GM12801 (cell line): Measurements from ENCODE around the gene BACH1.

Experiments
- TF ChIP-seq, protein P1 (sequence below): IDR thresholded peaks from one replicate; pipeline ENCODE4 v1.5.1; 2011; ENCODE audit warnings: control low read depth; ENCODE audit not compliant: insufficient read length; ENCODE audit errors: extremely low read depth

BACH1 gene

DNA sequence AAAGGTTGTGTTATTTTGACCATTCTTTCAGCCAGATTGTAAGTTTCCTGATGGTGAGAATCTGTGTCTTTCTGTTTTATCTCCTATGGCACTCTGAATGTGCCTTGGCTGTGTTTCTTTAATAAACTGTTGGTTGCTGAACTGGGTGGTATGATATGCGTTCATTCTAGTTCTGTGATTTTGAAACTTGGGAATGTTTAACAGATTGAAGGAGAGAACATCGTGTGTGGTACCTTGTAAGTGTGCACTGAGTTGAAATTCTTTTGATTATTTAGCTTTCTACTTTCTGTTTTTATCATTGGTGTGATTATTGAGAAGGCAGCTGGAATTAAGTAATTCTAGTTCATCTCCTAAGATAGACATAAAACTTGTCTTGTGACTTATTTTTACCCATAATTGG lies 4.6 kb downstream of the BACH1 start:
- TF ChIP-seq, protein P1, sequence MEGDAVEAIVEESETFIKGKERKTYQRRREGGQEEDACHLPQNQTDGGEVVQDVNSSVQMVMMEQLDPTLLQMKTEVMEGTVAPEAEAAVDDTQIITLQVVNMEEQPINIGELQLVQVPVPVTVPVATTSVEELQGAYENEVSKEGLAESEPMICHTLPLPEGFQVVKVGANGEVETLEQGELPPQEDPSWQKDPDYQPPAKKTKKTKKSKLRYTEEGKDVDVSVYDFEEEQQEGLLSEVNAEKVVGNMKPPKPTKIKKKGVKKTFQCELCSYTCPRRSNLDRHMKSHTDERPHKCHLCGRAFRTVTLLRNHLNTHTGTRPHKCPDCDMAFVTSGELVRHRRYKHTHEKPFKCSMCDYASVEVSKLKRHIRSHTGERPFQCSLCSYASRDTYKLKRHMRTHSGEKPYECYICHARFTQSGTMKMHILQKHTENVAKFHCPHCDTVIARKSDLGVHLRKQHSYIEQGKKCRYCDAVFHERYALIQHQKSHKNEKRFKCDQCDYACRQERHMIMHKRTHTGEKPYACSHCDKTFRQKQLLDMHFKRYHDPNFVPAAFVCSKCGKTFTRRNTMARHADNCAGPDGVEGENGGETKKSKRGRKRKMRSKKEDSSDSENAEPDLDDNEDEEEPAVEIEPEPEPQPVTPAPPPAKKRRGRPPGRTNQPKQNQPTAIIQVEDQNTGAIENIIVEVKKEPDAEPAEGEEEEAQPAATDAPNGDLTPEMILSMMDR, result no peak

DNA sequence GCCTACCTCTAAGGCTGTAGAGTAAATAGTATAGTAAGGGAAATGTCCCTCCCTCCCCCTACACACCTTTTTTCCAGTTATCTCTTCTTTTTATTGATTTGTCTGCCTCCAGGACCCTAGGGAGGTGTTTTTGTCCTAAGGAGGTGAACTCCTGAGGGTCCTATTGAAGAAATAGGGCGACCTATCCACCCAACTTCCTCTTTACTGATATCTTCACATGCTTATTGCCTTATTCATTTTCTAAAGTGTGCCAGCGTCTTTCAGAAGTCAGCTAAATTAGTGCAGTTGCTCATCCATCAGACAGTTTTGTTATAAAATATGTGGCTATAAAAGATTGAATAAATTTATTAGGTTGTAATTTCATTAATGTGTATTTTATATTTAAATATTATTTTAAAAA lies 5.9 kb downstream of the BACH1 start:
- TF ChIP-seq, protein P1, result no peak

DNA sequence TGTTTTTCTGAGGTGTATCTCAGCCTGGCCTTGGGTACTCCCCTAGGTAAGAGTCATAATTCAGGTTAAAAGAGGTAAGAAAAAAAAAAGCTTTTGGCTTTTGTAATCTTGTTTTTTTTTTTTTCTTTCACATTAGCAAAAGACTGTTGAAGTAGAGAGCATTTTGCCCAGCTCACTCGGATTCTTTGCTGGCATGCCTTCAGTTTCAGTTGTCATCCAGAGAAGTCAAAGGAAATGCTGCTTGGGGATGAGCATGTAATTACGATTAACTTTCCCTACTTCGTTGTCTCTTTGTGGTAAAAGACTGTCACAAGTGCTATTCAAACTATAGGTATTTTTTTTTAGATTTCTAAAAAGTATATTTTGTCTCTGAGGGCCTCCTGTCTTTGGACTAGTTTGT lies 6.3 kb downstream of the BACH1 start:
- TF ChIP-seq, protein P1, result no peak

DNA sequence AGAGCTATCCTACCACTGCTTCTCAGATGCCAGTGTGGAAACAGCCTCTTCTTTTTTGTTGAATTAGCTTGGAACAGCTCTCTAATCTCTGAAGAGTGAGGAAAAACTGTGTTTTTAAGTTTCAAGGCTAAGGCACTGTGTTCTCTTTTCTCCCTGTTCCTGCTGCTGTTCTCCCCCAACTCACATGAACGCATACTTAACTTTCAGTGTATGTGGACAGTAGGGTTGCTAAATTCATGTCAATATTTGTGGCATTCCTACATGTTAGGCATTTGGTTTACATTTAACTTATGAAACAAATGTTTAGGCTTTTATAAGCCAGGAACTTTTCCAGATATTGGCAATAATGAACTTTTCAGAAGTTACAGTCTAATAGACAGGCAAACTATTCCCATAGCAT lies 6.8 kb downstream of the BACH1 start:
- TF ChIP-seq, protein P1, result no peak

DNA sequence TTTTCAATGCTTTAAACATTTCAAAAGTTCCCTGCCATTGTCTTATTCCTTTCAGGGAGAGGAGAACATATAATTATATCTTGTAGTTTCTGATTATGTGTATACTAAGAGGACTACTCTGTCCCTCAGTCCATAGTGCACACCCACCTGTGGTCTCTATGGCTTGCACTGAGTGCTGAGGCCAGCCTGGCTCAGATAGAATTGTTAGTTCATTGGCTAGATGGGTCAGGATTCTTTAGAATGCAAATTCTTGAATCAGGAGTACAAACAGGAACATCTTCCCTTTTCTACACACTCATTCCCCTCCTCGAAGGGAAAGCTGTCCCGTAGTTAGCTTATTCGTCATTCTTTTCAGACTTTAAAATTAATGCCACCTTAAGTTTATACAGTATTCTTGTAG lies 8.2 kb downstream of the BACH1 start:
- TF ChIP-seq, protein P1, result no peak

DNA sequence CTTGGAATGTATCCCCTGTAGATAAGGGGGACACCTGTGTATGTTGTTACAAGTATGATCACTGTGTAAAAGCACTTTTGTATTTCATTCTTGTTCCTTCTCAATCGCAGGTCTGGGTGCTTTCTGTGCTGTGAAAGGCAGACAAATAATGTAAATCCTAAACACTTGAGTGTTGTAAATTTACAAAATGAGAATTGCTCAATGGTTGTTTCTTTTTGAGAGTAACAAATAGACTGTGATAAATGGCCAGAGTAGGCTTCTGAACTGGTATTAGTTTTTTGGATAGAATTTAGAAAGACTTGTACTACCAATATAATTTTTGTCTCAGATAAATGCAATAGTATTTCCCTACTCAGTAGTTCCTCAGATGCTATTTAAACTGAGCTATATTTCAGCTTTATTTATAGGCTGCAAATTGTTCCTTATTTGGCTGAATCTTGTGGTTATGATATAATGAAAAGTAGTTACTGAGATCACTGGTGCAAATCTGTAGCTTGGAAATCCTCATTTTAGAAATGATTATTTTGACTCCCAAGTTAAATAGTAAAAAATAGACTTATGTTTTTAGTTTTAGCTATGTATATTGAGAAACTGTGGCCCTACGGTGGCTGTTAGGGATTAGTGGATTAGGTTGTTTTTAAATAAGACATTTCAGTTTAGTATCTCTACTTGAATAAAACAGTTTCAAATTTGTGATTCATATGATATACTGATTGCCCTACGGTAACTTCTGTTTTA lies 9.2 kb downstream of the BACH1 start:
- TF ChIP-seq, protein P1, result no peak

DNA sequence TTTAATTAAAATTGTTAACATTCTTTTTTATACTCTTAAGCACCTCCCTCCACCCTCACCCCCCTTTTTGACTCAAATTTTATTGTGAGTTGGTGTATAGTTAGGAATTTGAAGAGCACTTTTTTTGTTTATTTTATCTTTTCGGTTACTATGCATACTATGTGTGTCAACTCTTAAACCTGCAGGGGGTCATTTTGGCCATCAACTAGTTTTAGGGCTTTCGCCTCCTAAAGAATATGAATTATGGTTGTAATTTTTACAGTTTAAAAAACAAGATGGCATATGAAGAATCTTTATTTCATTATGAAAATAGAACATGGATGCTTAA lies 9.7 kb downstream of the BACH1 start:
- TF ChIP-seq, protein P1, result no peak
